Gastroesophageal sphincter (tissue), 4 donors: ENCODE data around the gene BFSP1. TPM values are rescaled to one million over a fixed set of nuclear protein-coding genes. Genes with fewer than 3 reads are reported as not detected.

ENCODE experiments used
- ATAC-seq: fragments of 150-250 bp; one replicate; pipeline ENCODE4 v1.9.1; 2016; ENCODE audit warnings: mild to moderate bottlenecking, moderate library complexity
- H3K27ac ChIP-seq, 4 donors: fragments of 200-600 bp; sonication (generic) in 3 of 4; 1 replicate in 3 of 4; 2 replicates in 1 of 4; pipeline ENCODE4 v1.5.1; 2016 to 2019
- H3K27me3 ChIP-seq: fragments of 200-600 bp; sonication (generic); one replicate; pipeline ENCODE4 v1.5.1; 2019
- H3K36me3 ChIP-seq, 2 donors: fragments of 200-600 bp; sonication (generic); one replicate each; pipeline ENCODE4 v1.5.1; 2019; ENCODE audit warnings: control low read depth in 1 of 2
- H3K4me1 ChIP-seq, 3 donors: fragments of 200-600 bp; sonication (generic); 1 replicate in 2 of 3; 2 replicates in 1 of 3; pipeline ENCODE4 v1.5.1; 2016 to 2019; ENCODE audit warnings: control low read depth in 2 of 3
- H3K4me3 ChIP-seq, 2 donors: fragments of 200-600 bp; sonication (generic); one replicate each; pipeline ENCODE4 v1.5.1; 2019; ENCODE audit warnings: mild to moderate bottlenecking in 1 of 2, moderate library complexity in 1 of 2
- H3K9me3 ChIP-seq, 3 donors: fragments of 200-600 bp; sonication (generic); one replicate each; pipeline ENCODE4 v1.5.1; 2017 to 2019; ENCODE audit warnings: control low read depth in 2 of 3
- CTCF ChIP-seq, 4 experiments: fragments of 200-600 bp in 2 of 4; fragments of 450-650 bp in 2 of 4; sonication (generic) in 1 of 4; IDR thresholded peaks; one replicate each; pipeline ENCODE4 v1.5.1; 2017 to 2019; ENCODE audit warnings: antibody characterized with exemption in 4 of 4, mild to moderate bottlenecking in 2 of 4, moderate library complexity in 2 of 4
- EP300 ChIP-seq: sonication (generic); formaldehyde crosslinking; IDR thresholded peaks from one replicate; pipeline ENCODE4 v1.6.1; 2017; ENCODE audit warnings: antibody characterized with exemption, mild to moderate bottlenecking
- POLR2A ChIP-seq, 2 donors: fragments of 450-650 bp; IDR thresholded peaks; one replicate each; pipeline ENCODE4 v1.6.1; 2017; ENCODE audit warnings: antibody characterized with exemption in 2 of 2, mild to moderate bottlenecking in 2 of 2, moderate library complexity in 1 of 2
- POLR2AphosphoS5 ChIP-seq: sonication (generic); formaldehyde crosslinking; IDR thresholded peaks from one replicate; pipeline ENCODE4 v1.6.1; 2017; ENCODE audit warnings: antibody characterized with exemption
- WGBS, 2 donors: methylation state at CpG; one replicate each; pipeline ENCODE4 v1.1.5; 2018; ENCODE audit warnings: low coverage in 1 of 2; 5-methylcytosine and 5-hydroxymethylcytosine counted together
- total RNA-seq, 4 donors: library from RNA; depleted of rRNA; stranded (reverse); fragments of >200 nt; gene quantifications; one replicate each; pipeline ENCODE4 v1.1.0, GENCODE V29; 2016

Gene BFSP1
- total RNA-seq, 4 donors from 2014 or later: 2.0 to 5.9 (median 5.0) TPM

GRCh38 chr20:17494201-17494600, 37.0 kb downstream of the BFSP1 start:
- no peak overlapping the region for H3K4me3 ChIP-seq
- H3K4me1 ChIP-seq: peaks cover 0 to 11% (median 0%) of the 10 kb centered on the region in 3 donors
- H3K36me3 ChIP-seq: no peaks in the 10 kb centered on the region
- no peak overlapping the region for H3K27ac ChIP-seq
- no peak for ATAC-seq
- H3K9me3 ChIP-seq: no peaks in the 10 kb centered on the region
- WGBS, 2 donors: 88 to 94% methylated on average over 4 to 5 of the region's 7 CpGs
- H3K27me3 ChIP-seq: no peaks in the 10 kb centered on the region
- no peak for TF ChIP-seq POLR2A (IDR thresholded peaks at IDR 0.05)
- TF ChIP-seq EP300: no peak
- no peak for TF ChIP-seq POLR2AphosphoS5
- no peak for TF ChIP-seq CTCF (IDR thresholded peaks at IDR 0.05)

GRCh38 chr20:17493173-17493572, 38.0 kb downstream of the BFSP1 start:
- ATAC-seq: no peak
- Histone ChIP-seq H3K4me1 (peaks cover 0 to 7% (median 0%) of the 10 kb centered on the region in 3 donors), H3K4me3 (no peak overlapping the region), H3K27ac (no peak overlapping the region), H3K27me3 (no peaks in the 10 kb centered on the region), H3K9me3 (no peaks in the 10 kb centered on the region), H3K36me3 (no peaks in the 10 kb centered on the region)
- no peak for TF ChIP-seq POLR2A (IDR thresholded peaks at IDR 0.05)
- no peak for TF ChIP-seq EP300
- TF ChIP-seq POLR2AphosphoS5: no peak
- TF ChIP-seq CTCF (IDR thresholded peaks at IDR 0.05): no peak
- whole genome bisulfite sequencing, 2 donors: 60 to 63% methylated on average over 2 of the region's 2 CpGs

GRCh38 chr20:17491488-17491887, 39.7 kb downstream of the BFSP1 start:
- no peak for TF ChIP-seq CTCF (IDR thresholded peaks at IDR 0.05)
- TF ChIP-seq EP300: no peak
- TF ChIP-seq POLR2AphosphoS5: no peak
- TF ChIP-seq POLR2A (IDR thresholded peaks at IDR 0.05): no peak
- Histone ChIP-seq H3K27ac (no peak overlapping the region), H3K9me3 (no peaks in the 10 kb centered on the region), H3K4me1 (no peaks in the 10 kb centered on the region), H3K27me3 (no peaks in the 10 kb centered on the region), H3K36me3 (no peaks in the 10 kb centered on the region), H3K4me3 (no peak overlapping the region)
- WGBS, 2 donors: 94 to 100% methylated on average over 2 to 4 of the region's 4 CpGs
- no peak for ATAC-seq

- ATAC-seq: no peak
- H3K36me3 ChIP-seq: no peaks in the 10 kb centered on the region
- TF ChIP-seq EP300: no peak
- TF ChIP-seq CTCF (IDR thresholded peaks at IDR 0.05): no peak
- TF ChIP-seq POLR2A (IDR thresholded peaks at IDR 0.05): no peak
- TF ChIP-seq POLR2AphosphoS5: no peak
- no peaks in the 10 kb centered on the region for H3K9me3 ChIP-seq
- H3K27ac ChIP-seq: no peak overlapping the region
- H3K4me1 ChIP-seq: no peaks in the 10 kb centered on the region
- H3K27me3 ChIP-seq: no peaks in the 10 kb centered on the region
- WGBS, 2 donors: 58% methylated on average over 2 of the region's 11 CpGs; no CpG with 5 or more reads in 1 of the 2 donors
- no peak overlapping the region for H3K4me3 ChIP-seq
These were observed 40.1 kb downstream of the BFSP1 start for GRCh38 chr20:17491041-17491440.

- H3K4me1 ChIP-seq: no peaks in the 10 kb centered on the region
- ATAC-seq: no peak
These were observed 40.7 kb downstream of the BFSP1 start for GRCh38 chr20:17490501-17490900.

More at GRCh38 chr20:17490501-17490900, 40.7 kb downstream of the BFSP1 start:
- no peaks in the 10 kb centered on the region for H3K27me3 ChIP-seq
- H3K27ac ChIP-seq: no peak overlapping the region
- no peaks in the 10 kb centered on the region for H3K9me3 ChIP-seq
- 80 to 86% methylated on average over 1 to 3 of the region's 7 CpGs for WGBS, 2 donors
- H3K36me3 ChIP-seq: no peaks in the 10 kb centered on the region
- H3K4me3 ChIP-seq: no peak overlapping the region
- no peak for TF ChIP-seq CTCF (IDR thresholded peaks at IDR 0.05)
- TF ChIP-seq EP300: no peak
- no peak for TF ChIP-seq POLR2A (IDR thresholded peaks at IDR 0.05)
- no peak for TF ChIP-seq POLR2AphosphoS5
